ENCODE measurements around the gene CRNN.

DNA sequence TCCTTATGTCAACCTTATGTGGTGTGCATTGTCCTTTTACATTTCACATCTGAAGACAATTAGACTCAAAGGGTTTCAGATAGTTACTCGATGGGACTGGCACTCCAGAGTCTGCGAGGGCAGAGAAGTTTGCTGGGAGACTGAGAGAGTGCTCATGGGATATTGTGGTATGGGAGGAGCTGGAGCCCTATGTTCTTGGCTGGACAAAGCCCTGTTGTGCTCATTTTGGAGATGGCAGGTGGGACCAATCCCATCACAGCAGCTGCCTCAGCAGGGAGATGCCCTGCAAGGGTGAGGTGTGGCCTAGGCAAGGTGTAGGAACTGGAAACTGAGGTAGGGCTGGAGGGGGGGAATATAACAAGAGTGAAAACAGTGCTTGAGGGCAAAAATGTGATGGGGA is 43.5 kb upstream of the CRNN start:
- TF ChIP-seq, protein P1, sequence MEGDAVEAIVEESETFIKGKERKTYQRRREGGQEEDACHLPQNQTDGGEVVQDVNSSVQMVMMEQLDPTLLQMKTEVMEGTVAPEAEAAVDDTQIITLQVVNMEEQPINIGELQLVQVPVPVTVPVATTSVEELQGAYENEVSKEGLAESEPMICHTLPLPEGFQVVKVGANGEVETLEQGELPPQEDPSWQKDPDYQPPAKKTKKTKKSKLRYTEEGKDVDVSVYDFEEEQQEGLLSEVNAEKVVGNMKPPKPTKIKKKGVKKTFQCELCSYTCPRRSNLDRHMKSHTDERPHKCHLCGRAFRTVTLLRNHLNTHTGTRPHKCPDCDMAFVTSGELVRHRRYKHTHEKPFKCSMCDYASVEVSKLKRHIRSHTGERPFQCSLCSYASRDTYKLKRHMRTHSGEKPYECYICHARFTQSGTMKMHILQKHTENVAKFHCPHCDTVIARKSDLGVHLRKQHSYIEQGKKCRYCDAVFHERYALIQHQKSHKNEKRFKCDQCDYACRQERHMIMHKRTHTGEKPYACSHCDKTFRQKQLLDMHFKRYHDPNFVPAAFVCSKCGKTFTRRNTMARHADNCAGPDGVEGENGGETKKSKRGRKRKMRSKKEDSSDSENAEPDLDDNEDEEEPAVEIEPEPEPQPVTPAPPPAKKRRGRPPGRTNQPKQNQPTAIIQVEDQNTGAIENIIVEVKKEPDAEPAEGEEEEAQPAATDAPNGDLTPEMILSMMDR (IDR thresholded peaks at IDR 0.05 in 2 of 3, conservative IDR thresholded peaks at IDR 0.05 in 1 of 3; ENCODE audit: control insufficient read depth in 2 of 3, extremely low read depth in 1 of 3, insufficient read depth in 1 of 3, low read depth in 3 of 3, low read length in 3 of 3): no peak
- TF ChIP-seq SMAD1 (IDR thresholded peaks at IDR 0.05; ENCODE audit: low read depth, partially characterized antibody): no peak
- no peak for TF ChIP-seq TBL1XR1 (IDR thresholded peaks at IDR 0.05; ENCODE audit: low read depth, low read length)
- TF ChIP-seq TCF12 (IDR thresholded peaks at IDR 0.05; ENCODE audit: low read depth, low read length): no peak
- no peak for TF ChIP-seq NFIC (IDR thresholded peaks at IDR 0.05; ENCODE audit: low read depth, low read length)
- TF ChIP-seq MAX (IDR thresholded peaks at IDR 0.05; ENCODE audit: low read depth, low read length): no peak
- no peak for TF ChIP-seq ETV6 (conservative IDR thresholded peaks at IDR 0.05 in 1 of 2, IDR thresholded peaks at IDR 0.05 in 1 of 2; ENCODE audit: borderline replicate concordance in 1 of 2, low read depth in 1 of 2)
- TF ChIP-seq ZNF274 (IDR thresholded peaks at IDR 0.05; ENCODE audit: insufficient read depth, insufficient read length): no peak
- no peak for TF ChIP-seq TAF1 (IDR thresholded peaks at IDR 0.05; ENCODE audit: borderline replicate concordance, low read depth, low read length)
- TF ChIP-seq EZH2 (IDR thresholded peaks at IDR 0.05; ENCODE audit: borderline replicate concordance, control insufficient read depth, low read depth, low read length): no peak
- no peak for TF ChIP-seq CREB1 (IDR thresholded peaks at IDR 0.05; ENCODE audit: low read depth)

Measured in GM12878 (cell line).